HL-60 (cell line): ENCODE measurements around the gene CNTN6.

ENCODE experiments used
- CTCF ChIP-seq: IDR thresholded peaks from one replicate; pipeline ENCODE4 v1.5.1; 2011; ENCODE audit warnings: low read length, control low read depth, inconsistent platforms; ENCODE audit not compliant: insufficient read depth
- POLR2AphosphoS5 ChIP-seq: IDR thresholded peaks from 2 replicates; pipeline ENCODE4 v1.6.1; 2012; ENCODE audit warnings: low read depth

GRCh38 chr3:1439395-1439794 is 346.6 kb downstream of the CNTN6 start:
- TF ChIP-seq POLR2AphosphoS5 (no peak), CTCF (no peak)
